ENCODE measurements around the gene CTDSPL2. TPM values are rescaled to one million over a fixed set of nuclear protein-coding genes. Genes with fewer than 3 reads are reported as not detected.

The CTDSPL2 gene
- 10 to 100 TPM; 40.0 to 75.4 (median 50.0) TPM for total RNA-seq

- DNase-seq (ENCODE audit: low spot score in 2 of 2), result peak; percentile 98
- peak within 1 kb of the TSS; percentile 91 for H3K4me3 ChIP-seq
- no peaks in the 10 kb centered on the region for H3K9me3 ChIP-seq
- TF ChIP-seq EP300 (IDR thresholded peaks at IDR 0.05) (no peak), POLR2A (IDR thresholded peaks at IDR 0.05) (peak in 1 of 2 donors; percentile 43), POLR2AphosphoS5 (IDR thresholded peaks at IDR 0.05) (peak in 1 of 3 donors; percentile 12), CTCF (IDR thresholded peaks at IDR 0.05) (peak in 1 of 2 donors; percentile 42)
- H3K27me3 ChIP-seq, result no peaks in the 10 kb centered on the region
- WGBS, result under 1% methylated on average over 52 of the region's 53 CpGs
- peaks cover 32% of the 10 kb centered on the region for H3K4me1 ChIP-seq
- H3K36me3 ChIP-seq, result no peaks in the 10 kb centered on the region
- peak within 1 kb of the TSS; percentile 95 for H3K27ac ChIP-seq
Observed at GRCh38 chr15:44426975-44427755, at the start of gene CTDSPL2. Gene CTDSPL2 (plus strand): TSS chr15:44427629. CDS start chr15:44459015, 31,386 bp downstream.

GRCh38 chr15:44381236-44381635, 46.2 kb upstream of the CTDSPL2 start:
- Histone ChIP-seq H3K4me1 (no peaks in the 10 kb centered on the region), H3K36me3 (peaks cover 5% of the 10 kb centered on the region), H3K9me3 (no peaks in the 10 kb centered on the region), H3K27me3 (no peaks in the 10 kb centered on the region), H3K27ac (no peak overlapping the region), H3K4me3 (no peak overlapping the region)
- no peak for TF ChIP-seq CTCF (IDR thresholded peaks at IDR 0.05)
- no peak for TF ChIP-seq EP300 (IDR thresholded peaks at IDR 0.05)
- no peak for TF ChIP-seq POLR2AphosphoS5 (IDR thresholded peaks at IDR 0.05)
- TF ChIP-seq POLR2A (IDR thresholded peaks at IDR 0.05), result no peak
- no peak for DNase-seq (ENCODE audit: low spot score in 2 of 2)

- no peak for DNase-seq (ENCODE audit: low spot score in 2 of 2)
- no peak overlapping the region for H3K4me3 ChIP-seq
- no peaks in the 10 kb centered on the region for H3K4me1 ChIP-seq
- H3K36me3 ChIP-seq, result peaks cover 5% of the 10 kb centered on the region
- no peaks in the 10 kb centered on the region for H3K9me3 ChIP-seq
- WGBS, result 82% methylated on average over 1 of the region's 1 CpG
- H3K27me3 ChIP-seq, result no peaks in the 10 kb centered on the region
- TF ChIP-seq POLR2A (IDR thresholded peaks at IDR 0.05) (no peak), EP300 (IDR thresholded peaks at IDR 0.05) (no peak), POLR2AphosphoS5 (IDR thresholded peaks at IDR 0.05) (no peak), CTCF (IDR thresholded peaks at IDR 0.05) (no peak)
- no peak overlapping the region for H3K27ac ChIP-seq
Observed at GRCh38 chr15:44385344-44385942, 42.0 kb upstream of the CTDSPL2 start.

- H3K36me3 ChIP-seq, result no peaks in the 10 kb centered on the region
- H3K27me3 ChIP-seq, result no peaks in the 10 kb centered on the region
- H3K27ac ChIP-seq, result no peak overlapping the region
- H3K4me1 ChIP-seq, result no peaks in the 10 kb centered on the region
- 90% methylated on average over 3 of the region's 3 CpGs for WGBS
- H3K9me3 ChIP-seq, result no peaks in the 10 kb centered on the region
- H3K4me3 ChIP-seq, result no peak overlapping the region
- no peak for DNase-seq (ENCODE audit: low spot score in 2 of 2)
- TF ChIP-seq CTCF (IDR thresholded peaks at IDR 0.05) (no peak), POLR2AphosphoS5 (IDR thresholded peaks at IDR 0.05) (no peak), POLR2A (IDR thresholded peaks at IDR 0.05) (no peak), EP300 (IDR thresholded peaks at IDR 0.05) (no peak)
Observed at GRCh38 chr15:44394062-44394461, 33.4 kb upstream of the CTDSPL2 start.

GRCh38 chr15:44394562-44394961, 32.9 kb upstream of the CTDSPL2 start:
- H3K36me3 ChIP-seq, result no peaks in the 10 kb centered on the region
- no peak for TF ChIP-seq POLR2AphosphoS5 (IDR thresholded peaks at IDR 0.05)
- no peak for TF ChIP-seq POLR2A (IDR thresholded peaks at IDR 0.05)
- TF ChIP-seq EP300 (IDR thresholded peaks at IDR 0.05), result no peak
- no peak for TF ChIP-seq CTCF (IDR thresholded peaks at IDR 0.05)
- WGBS, result 68% methylated on average over 1 of the region's 1 CpG
- no peaks in the 10 kb centered on the region for H3K4me1 ChIP-seq
- DNase-seq (ENCODE audit: low spot score in 2 of 2), result no peak
- no peak overlapping the region for H3K27ac ChIP-seq
- no peak overlapping the region for H3K4me3 ChIP-seq
- no peaks in the 10 kb centered on the region for H3K9me3 ChIP-seq
- no peaks in the 10 kb centered on the region for H3K27me3 ChIP-seq

Measured in suprapubic skin (tissue), 4 donors.